Effector memory CD4-positive, alpha-beta T cell (primary cell): ENCODE results near the gene NEK9.

ENCODE experiments used
- DNase-seq, 3 donors: peaks; one replicate each; pipeline ENCODE4 v3.0.0-alpha.2; 2020
- H3K27ac ChIP-seq: 2 replicates; pipeline ENCODE4 v1.7.0; 2013; ENCODE audit warnings: mild to moderate bottlenecking, low read length, moderate library complexity; ENCODE audit not compliant: insufficient read depth, poor library complexity, severe bottlenecking
- H3K27me3 ChIP-seq: replicated peaks from 2 replicates; pipeline ENCODE4 v1.7.0; 2013; ENCODE audit warnings: mild to moderate bottlenecking, low read length; ENCODE audit not compliant: insufficient read depth, control insufficient read depth, poor library complexity, severe bottlenecking
- H3K36me3 ChIP-seq: 2 replicates; pipeline ENCODE4 v1.7.0; 2013; ENCODE audit warnings: mild to moderate bottlenecking, low read length, moderate library complexity; ENCODE audit not compliant: control insufficient read depth, insufficient read depth
- H3K4me1 ChIP-seq: 2 replicates; pipeline ENCODE4 v1.7.0; 2013; ENCODE audit warnings: low read length, mild to moderate bottlenecking; ENCODE audit not compliant: control insufficient read depth, insufficient read depth, poor library complexity, severe bottlenecking
- H3K4me3 ChIP-seq: 2 replicates; pipeline ENCODE4 v1.7.0; 2013; ENCODE audit warnings: low read length, low read depth, mild to moderate bottlenecking; ENCODE audit not compliant: insufficient read depth, poor library complexity, severe bottlenecking
- H3K9me3 ChIP-seq: 2 replicates; pipeline ENCODE4 v1.7.0; 2013; ENCODE audit warnings: mild to moderate bottlenecking, low read length, moderate library complexity; ENCODE audit not compliant: control insufficient read depth
- total RNA-seq, 3 donors: gene quantifications; one replicate each; lab custom pipeline; 2026; lab: John Stamatoyannopoulos, UW

The NEK9 gene
- 82.5 to 100 (median 91.5) reads per million in 3 donors for total RNA-seq

GRCh38 chr14:75126679-75127473 is at the start of gene NEK9:
Gene NEK9 (minus strand): TSS chr14:75127048. CDS start chr14:75126921, 127 bp downstream.
- Histone ChIP-seq H3K27me3 (no peaks in the 10 kb centered on the region), H3K36me3 (peaks cover 7% of the 10 kb centered on the region), H3K9me3 (no peaks in the 10 kb centered on the region), H3K4me3 (peak within 1 kb of the TSS; percentile 70), H3K4me1 (peaks cover 23% of the 10 kb centered on the region), H3K27ac (peak within 1 kb of the TSS; percentile 91)
- peak; percentile 65 to 81 (median 81) for DNase-seq

- H3K27ac ChIP-seq = peak within 1 kb of the TSS; percentile 98
- no peaks in the 10 kb centered on the region for H3K9me3 ChIP-seq
- peak within 1 kb of the TSS; percentile 64 for H3K4me3 ChIP-seq
- H3K36me3 ChIP-seq = no peaks in the 10 kb centered on the region
- DNase-seq = peak; percentile 83 to 89 (median 88)
- H3K4me1 ChIP-seq = peaks cover 11% of the 10 kb centered on the region
- no peaks in the 10 kb centered on the region for H3K27me3 ChIP-seq
Observed at GRCh38 chr14:75176142-75176820, 49.4 kb upstream of the NEK9 start, which contains the start of gene TMED10. Gene TMED10 (minus strand): TSS chr14:75176612. CDS start chr14:75176579, 33 bp downstream.

- peaks cover 11% of the 10 kb centered on the region for H3K4me1 ChIP-seq
- H3K27me3 ChIP-seq = no peaks in the 10 kb centered on the region
Observed at GRCh38 chr14:75175677-75176141, 48.9 kb upstream of the NEK9 start.

GRCh38 chr14:75174066-75174465 is 47.2 kb upstream of the NEK9 start:
- no peak for DNase-seq
- H3K27ac ChIP-seq = peak overlapping the region; percentile 98
- peaks cover 11% of the 10 kb centered on the region for H3K4me1 ChIP-seq
- no peaks in the 10 kb centered on the region for H3K27me3 ChIP-seq
- H3K4me3 ChIP-seq = no peak overlapping the region
- H3K36me3 ChIP-seq = no peaks in the 10 kb centered on the region
- no peaks in the 10 kb centered on the region for H3K9me3 ChIP-seq

More at GRCh38 chr14:75175677-75176141, 48.9 kb upstream of the NEK9 start:
- no peak for DNase-seq
- H3K4me3 ChIP-seq = peak overlapping the region; percentile 64
- peak overlapping the region; percentile 98 for H3K27ac ChIP-seq
- H3K9me3 ChIP-seq = no peaks in the 10 kb centered on the region
- no peaks in the 10 kb centered on the region for H3K36me3 ChIP-seq

GRCh38 chr14:75170772-75171171 is 43.9 kb upstream of the NEK9 start:
- H3K4me1 ChIP-seq = peaks cover 11% of the 10 kb centered on the region
- H3K27ac ChIP-seq = no peak overlapping the region

GRCh38 chr14:75168586-75169335 is 41.9 kb upstream of the NEK9 start:
- Histone ChIP-seq H3K4me1 (no peaks in the 10 kb centered on the region), H3K9me3 (no peaks in the 10 kb centered on the region), H3K36me3 (no peaks in the 10 kb centered on the region), H3K27me3 (no peaks in the 10 kb centered on the region), H3K4me3 (no peak overlapping the region), H3K27ac (no peak overlapping the region)
- DNase-seq = no peak

More at GRCh38 chr14:75170772-75171171, 43.9 kb upstream of the NEK9 start:
- no peaks in the 10 kb centered on the region for H3K27me3 ChIP-seq
- DNase-seq = no peak
- no peak overlapping the region for H3K4me3 ChIP-seq
- H3K9me3 ChIP-seq = no peaks in the 10 kb centered on the region
- H3K36me3 ChIP-seq = no peaks in the 10 kb centered on the region

GRCh38 chr14:75167325-75167724 is 40.5 kb upstream of the NEK9 start:
- H3K4me1 ChIP-seq = no peaks in the 10 kb centered on the region
- no peak overlapping the region for H3K4me3 ChIP-seq
- no peaks in the 10 kb centered on the region for H3K27me3 ChIP-seq
- H3K9me3 ChIP-seq = no peaks in the 10 kb centered on the region
- H3K36me3 ChIP-seq = no peaks in the 10 kb centered on the region
- H3K27ac ChIP-seq = no peak overlapping the region
- DNase-seq = no peak

GRCh38 chr14:75165586-75166391 is 38.9 kb upstream of the NEK9 start:
- no peaks in the 10 kb centered on the region for H3K9me3 ChIP-seq
- no peaks in the 10 kb centered on the region for H3K36me3 ChIP-seq
- H3K27me3 ChIP-seq = no peaks in the 10 kb centered on the region
- H3K4me3 ChIP-seq = no peak overlapping the region
- DNase-seq = no peak
- no peak overlapping the region for H3K27ac ChIP-seq
- H3K4me1 ChIP-seq = peaks cover under 1% of the 10 kb centered on the region

- H3K27me3 ChIP-seq = no peaks in the 10 kb centered on the region
- H3K36me3 ChIP-seq = no peaks in the 10 kb centered on the region
- H3K9me3 ChIP-seq = no peaks in the 10 kb centered on the region
- no peak for DNase-seq
- H3K4me3 ChIP-seq = no peak overlapping the region
- no peak overlapping the region for H3K27ac ChIP-seq
- H3K4me1 ChIP-seq = peaks cover 11% of the 10 kb centered on the region
Observed at GRCh38 chr14:75164809-75165208, 38.0 kb upstream of the NEK9 start.
